Measurements from ENCODE around the gene ANKRD11. TPM values are rescaled to one million over a fixed set of nuclear protein-coding genes. Genes with fewer than 3 reads are reported as not detected.

ANKRD11 gene
- total RNA-seq, 1 donor from 2014 or later: 178 TPM

GRCh38 chr16:89316701-89317100 is 173.7 kb downstream of the ANKRD11 start:
- peak overlapping the region; percentile 7 for H3K27ac Mint-ChIP-seq
- no peaks in the 10 kb centered on the region for H3K27me3 Mint-ChIP-seq
- no peak overlapping the region for H3K4me3 Mint-ChIP-seq (ENCODE audit: low read depth)
- H3K9me3 Mint-ChIP-seq (ENCODE audit: low read depth): no peaks in the 10 kb centered on the region
- H3K36me3 Mint-ChIP-seq (ENCODE audit: insufficient read depth): peaks cover 4% of the 10 kb centered on the region
- DNase-seq (ENCODE audit: low spot score, unreplicated experiment): no peak
- peaks cover 32% of the 10 kb centered on the region for H3K4me1 Mint-ChIP-seq (ENCODE audit: low read depth)
- TF ChIP-seq, protein P1, sequence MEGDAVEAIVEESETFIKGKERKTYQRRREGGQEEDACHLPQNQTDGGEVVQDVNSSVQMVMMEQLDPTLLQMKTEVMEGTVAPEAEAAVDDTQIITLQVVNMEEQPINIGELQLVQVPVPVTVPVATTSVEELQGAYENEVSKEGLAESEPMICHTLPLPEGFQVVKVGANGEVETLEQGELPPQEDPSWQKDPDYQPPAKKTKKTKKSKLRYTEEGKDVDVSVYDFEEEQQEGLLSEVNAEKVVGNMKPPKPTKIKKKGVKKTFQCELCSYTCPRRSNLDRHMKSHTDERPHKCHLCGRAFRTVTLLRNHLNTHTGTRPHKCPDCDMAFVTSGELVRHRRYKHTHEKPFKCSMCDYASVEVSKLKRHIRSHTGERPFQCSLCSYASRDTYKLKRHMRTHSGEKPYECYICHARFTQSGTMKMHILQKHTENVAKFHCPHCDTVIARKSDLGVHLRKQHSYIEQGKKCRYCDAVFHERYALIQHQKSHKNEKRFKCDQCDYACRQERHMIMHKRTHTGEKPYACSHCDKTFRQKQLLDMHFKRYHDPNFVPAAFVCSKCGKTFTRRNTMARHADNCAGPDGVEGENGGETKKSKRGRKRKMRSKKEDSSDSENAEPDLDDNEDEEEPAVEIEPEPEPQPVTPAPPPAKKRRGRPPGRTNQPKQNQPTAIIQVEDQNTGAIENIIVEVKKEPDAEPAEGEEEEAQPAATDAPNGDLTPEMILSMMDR (IDR thresholded peaks at IDR 0.05; ENCODE audit: unreplicated experiment): no peak

DNA sequence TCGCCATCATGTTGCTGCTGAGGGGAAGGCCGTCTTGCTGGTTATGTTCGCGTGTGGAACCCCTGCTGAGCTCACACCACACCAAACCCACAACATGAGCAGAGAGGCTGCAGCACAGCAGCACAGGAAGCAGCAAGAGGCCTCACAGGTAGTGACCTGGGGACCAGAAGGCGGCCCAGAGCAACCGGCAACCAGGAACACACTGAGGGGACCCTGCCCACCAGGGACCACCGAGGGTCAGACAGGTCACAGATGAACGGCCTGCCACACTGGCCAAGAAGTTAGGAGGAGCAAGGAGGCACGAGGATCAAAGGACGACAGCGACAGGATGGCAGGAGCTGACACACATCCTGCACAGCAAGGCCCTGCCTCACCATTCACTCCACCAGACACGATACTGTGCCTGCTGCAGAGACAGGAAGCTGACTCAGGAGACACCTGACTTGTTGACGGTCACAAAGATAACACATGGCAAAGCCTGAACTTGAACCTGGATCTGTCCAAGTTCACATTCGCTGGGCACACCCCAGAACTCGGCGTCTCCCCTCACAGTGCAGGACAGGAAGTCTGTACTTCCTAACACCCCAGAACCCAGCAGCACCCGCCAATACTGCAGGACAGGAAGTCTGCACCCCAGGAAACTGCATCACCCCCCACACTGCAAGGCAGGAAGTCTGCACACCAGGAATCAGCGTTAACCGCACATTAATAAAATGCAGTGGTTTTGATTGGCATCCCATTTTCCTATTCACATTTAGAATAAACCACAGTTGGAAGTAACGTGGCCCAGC is 174.4 kb downstream of the ANKRD11 start:
- H3K27ac Mint-ChIP-seq: no peak overlapping the region
- DNase-seq (ENCODE audit: low spot score, unreplicated experiment): no peak
- H3K9me3 Mint-ChIP-seq (ENCODE audit: low read depth): no peaks in the 10 kb centered on the region
- no peak overlapping the region for H3K4me3 Mint-ChIP-seq (ENCODE audit: low read depth)
- H3K36me3 Mint-ChIP-seq (ENCODE audit: insufficient read depth): peaks cover 8% of the 10 kb centered on the region
- peaks cover 28% of the 10 kb centered on the region for H3K4me1 Mint-ChIP-seq (ENCODE audit: low read depth)
- H3K27me3 Mint-ChIP-seq: no peaks in the 10 kb centered on the region
- TF ChIP-seq, protein P1 (IDR thresholded peaks at IDR 0.05; ENCODE audit: unreplicated experiment): no peak

- DNase-seq (ENCODE audit: low spot score, unreplicated experiment): no peak
- Mint-ChIP-seq H3K27me3 (no peaks in the 10 kb centered on the region), H3K27ac (peak overlapping the region; percentile 88), H3K4me3 (ENCODE audit: low read depth) (no peak overlapping the region), H3K36me3 (ENCODE audit: insufficient read depth) (peaks cover 8% of the 10 kb centered on the region), H3K4me1 (ENCODE audit: low read depth) (peaks cover 20% of the 10 kb centered on the region), H3K9me3 (ENCODE audit: low read depth) (no peaks in the 10 kb centered on the region)
- TF ChIP-seq, protein P1 (IDR thresholded peaks at IDR 0.05; ENCODE audit: unreplicated experiment): no peak
Observed at GRCh38 chr16:89315271-89315670, 175.1 kb downstream of the ANKRD11 start.

DNA sequence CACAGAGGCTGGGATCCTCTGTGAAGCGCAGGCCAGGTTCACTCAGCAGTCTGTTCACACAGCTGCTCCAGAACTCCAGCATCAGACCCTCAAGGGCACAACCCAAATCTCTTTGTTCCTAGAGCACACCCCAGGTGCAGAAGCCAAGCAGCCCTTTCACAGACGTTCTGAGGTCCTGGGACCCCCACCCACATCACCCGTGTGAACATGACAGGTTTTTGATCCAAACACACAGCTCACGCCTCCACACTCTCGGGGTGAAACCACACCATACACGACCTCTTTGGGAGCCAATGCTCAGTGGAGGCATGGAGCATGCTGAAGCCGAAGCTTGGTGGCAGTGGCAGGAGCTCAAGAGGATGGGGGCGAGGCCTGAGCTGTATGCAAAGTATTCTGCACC is 175.5 kb downstream of the ANKRD11 start:
- Mint-ChIP-seq H3K9me3 (ENCODE audit: low read depth) (no peaks in the 10 kb centered on the region), H3K27me3 (no peaks in the 10 kb centered on the region), H3K36me3 (ENCODE audit: insufficient read depth) (peaks cover 8% of the 10 kb centered on the region), H3K4me1 (ENCODE audit: low read depth) (peaks cover 17% of the 10 kb centered on the region), H3K4me3 (ENCODE audit: low read depth) (no peak overlapping the region), H3K27ac (peak overlapping the region; percentile 88)
- DNase-seq (ENCODE audit: low spot score, unreplicated experiment): no peak
- TF ChIP-seq, protein P1 (IDR thresholded peaks at IDR 0.05; ENCODE audit: unreplicated experiment): no peak

GRCh38 chr16:89314357-89314756 is 176.0 kb downstream of the ANKRD11 start:
- Mint-ChIP-seq H3K9me3 (ENCODE audit: low read depth) (no peaks in the 10 kb centered on the region), H3K36me3 (ENCODE audit: insufficient read depth) (peaks cover 8% of the 10 kb centered on the region), H3K27ac (peak overlapping the region; percentile 88), H3K27me3 (no peaks in the 10 kb centered on the region), H3K4me1 (ENCODE audit: low read depth) (peaks cover 17% of the 10 kb centered on the region), H3K4me3 (ENCODE audit: low read depth) (no peak overlapping the region)
- TF ChIP-seq, protein P1 (IDR thresholded peaks at IDR 0.05; ENCODE audit: unreplicated experiment): no peak
- no peak for DNase-seq (ENCODE audit: low spot score, unreplicated experiment)

Data from progenitor cell of endocrine pancreas (in vitro differentiated cells).